IMR-90 (cell line): ENCODE data around the gene SEMA4D.

ENCODE experiments used
- CEBPB ChIP-seq: IDR thresholded peaks from 2 replicates; pipeline ENCODE4 v1.6.1; 2012; ENCODE audit warnings: low read depth, low read length, improper control_type of control experiment
- ELK1 ChIP-seq: fragments of 150-350 bp; IDR thresholded peaks from 2 replicates; pipeline ENCODE4 v1.6.1; 2016; ENCODE audit warnings: low read depth, mild to moderate bottlenecking, low read length, moderate library complexity, borderline replicate concordance
- FOS ChIP-seq: fragments of 150-350 bp; IDR thresholded peaks from 2 replicates; pipeline ENCODE4 v1.6.1; 2016; ENCODE audit warnings: low read depth, low read length
- MAFK ChIP-seq: IDR thresholded peaks from 2 replicates; pipeline ENCODE4 v1.6.1; 2012; ENCODE audit warnings: low read depth, low read length, improper control_type of control experiment
- MAZ ChIP-seq: IDR thresholded peaks from 2 replicates; pipeline ENCODE4 v1.6.1; 2012; ENCODE audit warnings: low read depth, mild to moderate bottlenecking, low read length, improper control_type of control experiment, moderate library complexity, borderline replicate concordance
- MXI1 ChIP-seq: IDR thresholded peaks from 2 replicates; pipeline ENCODE4 v1.6.1; 2012; ENCODE audit warnings: low read depth, mild to moderate bottlenecking, low read length, moderate library complexity, borderline replicate concordance
- POLR2A ChIP-seq: IDR thresholded peaks from 2 replicates; pipeline ENCODE4 v1.6.1; 2012; ENCODE audit warnings: mild to moderate bottlenecking, low read depth, low read length
- RAD21 ChIP-seq: IDR thresholded peaks from 2 replicates; pipeline ENCODE4 v1.6.1; 2012; ENCODE audit warnings: low read length, improper control_type of control experiment
- RCOR1 ChIP-seq: IDR thresholded peaks from 2 replicates; pipeline ENCODE4 v1.6.1; 2012; ENCODE audit warnings: mild to moderate bottlenecking, low read length, improper control_type of control experiment; ENCODE audit not compliant: insufficient replicate concordance
- RFX5 ChIP-seq: IDR thresholded peaks from 2 replicates; pipeline ENCODE4 v1.8.0; 2012; ENCODE audit warnings: low read depth, mild to moderate bottlenecking, low read length, moderate library complexity
- SMC3 ChIP-seq: fragments of 150-350 bp; IDR thresholded peaks from 2 replicates; pipeline ENCODE4 v1.6.1; 2016; ENCODE audit warnings: low read depth, mild to moderate bottlenecking, antibody characterized with exemption, low read length, moderate library complexity
- TF ChIP-seq, protein P1 (sequence below): conservative IDR thresholded peaks from 2 replicates; pipeline ENCODE4 v1.5.1; 2012; ENCODE audit warnings: mild to moderate bottlenecking, low read depth, low read length, improper control_type of control experiment
- TF ChIP-seq, protein P2 (sequence below): fragments of 150-350 bp; IDR thresholded peaks from 2 replicates; pipeline ENCODE4 v1.6.1; 2017; ENCODE audit warnings: mild to moderate bottlenecking, antibody characterized with exemption, low read length, low read depth

GRCh38 chr9:89329917-89330316, 168.0 kb downstream of the SEMA4D start:
- TF ChIP-seq RFX5, result no peak
- TF ChIP-seq, protein P1, sequence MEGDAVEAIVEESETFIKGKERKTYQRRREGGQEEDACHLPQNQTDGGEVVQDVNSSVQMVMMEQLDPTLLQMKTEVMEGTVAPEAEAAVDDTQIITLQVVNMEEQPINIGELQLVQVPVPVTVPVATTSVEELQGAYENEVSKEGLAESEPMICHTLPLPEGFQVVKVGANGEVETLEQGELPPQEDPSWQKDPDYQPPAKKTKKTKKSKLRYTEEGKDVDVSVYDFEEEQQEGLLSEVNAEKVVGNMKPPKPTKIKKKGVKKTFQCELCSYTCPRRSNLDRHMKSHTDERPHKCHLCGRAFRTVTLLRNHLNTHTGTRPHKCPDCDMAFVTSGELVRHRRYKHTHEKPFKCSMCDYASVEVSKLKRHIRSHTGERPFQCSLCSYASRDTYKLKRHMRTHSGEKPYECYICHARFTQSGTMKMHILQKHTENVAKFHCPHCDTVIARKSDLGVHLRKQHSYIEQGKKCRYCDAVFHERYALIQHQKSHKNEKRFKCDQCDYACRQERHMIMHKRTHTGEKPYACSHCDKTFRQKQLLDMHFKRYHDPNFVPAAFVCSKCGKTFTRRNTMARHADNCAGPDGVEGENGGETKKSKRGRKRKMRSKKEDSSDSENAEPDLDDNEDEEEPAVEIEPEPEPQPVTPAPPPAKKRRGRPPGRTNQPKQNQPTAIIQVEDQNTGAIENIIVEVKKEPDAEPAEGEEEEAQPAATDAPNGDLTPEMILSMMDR, result no peak
- TF ChIP-seq POLR2A, result no peak
- no peak for TF ChIP-seq ELK1
- TF ChIP-seq MXI1, result no peak
- no peak for TF ChIP-seq CEBPB
- no peak for TF ChIP-seq RAD21
- no peak for TF ChIP-seq MAFK
- TF ChIP-seq RCOR1, result no peak
- TF ChIP-seq, protein P2, sequence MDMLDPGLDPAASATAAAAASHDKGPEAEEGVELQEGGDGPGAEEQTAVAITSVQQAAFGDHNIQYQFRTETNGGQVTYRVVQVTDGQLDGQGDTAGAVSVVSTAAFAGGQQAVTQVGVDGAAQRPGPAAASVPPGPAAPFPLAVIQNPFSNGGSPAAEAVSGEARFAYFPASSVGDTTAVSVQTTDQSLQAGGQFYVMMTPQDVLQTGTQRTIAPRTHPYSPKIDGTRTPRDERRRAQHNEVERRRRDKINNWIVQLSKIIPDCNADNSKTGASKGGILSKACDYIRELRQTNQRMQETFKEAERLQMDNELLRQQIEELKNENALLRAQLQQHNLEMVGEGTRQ, result no peak
- no peak for TF ChIP-seq FOS
- no peak for TF ChIP-seq MAZ
- TF ChIP-seq SMC3, result no peak
